Measurements from ENCODE around the gene LRMDA.

The LRMDA gene

GRCh38 chr10:75977139-75977538 is 545.7 kb downstream of the LRMDA start:
- peak in 1 of 42 donors; percentile 12 for DNase-seq
- intact Hi-C loops (cut with DNase I) = no loop called here

DNA sequence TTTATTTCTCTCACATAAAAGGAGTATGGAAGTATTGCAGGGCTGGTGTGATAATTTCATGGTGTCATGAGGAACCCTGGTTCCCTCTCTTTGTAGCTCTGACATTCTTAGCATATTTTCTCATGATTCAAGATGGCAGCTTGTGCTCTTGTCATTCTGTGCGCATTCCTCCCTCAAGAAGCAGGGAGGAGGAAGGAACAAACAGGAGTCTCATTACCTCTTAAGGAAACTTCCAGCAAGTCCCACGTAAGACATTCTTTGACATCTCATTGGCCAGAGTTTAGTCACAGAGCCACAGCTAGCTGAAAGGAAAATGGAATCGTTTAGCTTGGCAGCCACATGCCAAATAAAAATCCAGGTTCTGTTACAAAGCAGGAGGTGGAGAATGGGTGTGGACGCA is 546.8 kb downstream of the LRMDA start:
- intact Hi-C loops (cut with DNase I) = no loop called here
- DNase-seq = no peak

GRCh38 chr10:75980419-75981002 is 549.1 kb downstream of the LRMDA start:
- DNase-seq = no peak
- intact Hi-C loops (cut with DNase I) = no loop called here

- DNase-seq = peak in 10 of 42 donors; percentile 4 to 61 (median 28)
- intact Hi-C loops (cut with DNase I) = no loop called here
These were observed 551.4 kb downstream of the LRMDA start for GRCh38 chr10:75982611-75983369.

GRCh38 chr10:75984067-75984466 is 552.6 kb downstream of the LRMDA start:
- intact Hi-C loops (cut with DNase I) = no loop called here
- no peak for DNase-seq

GRCh38 chr10:75987616-75988015 is 556.2 kb downstream of the LRMDA start:
- intact Hi-C loops (cut with DNase I) = no loop called here
- no peak for DNase-seq

- intact Hi-C loops (cut with DNase I) = no loop called here
These were observed 563.1 kb downstream of the LRMDA start for GRCh38 chr10:75994357-75995040.

DNA sequence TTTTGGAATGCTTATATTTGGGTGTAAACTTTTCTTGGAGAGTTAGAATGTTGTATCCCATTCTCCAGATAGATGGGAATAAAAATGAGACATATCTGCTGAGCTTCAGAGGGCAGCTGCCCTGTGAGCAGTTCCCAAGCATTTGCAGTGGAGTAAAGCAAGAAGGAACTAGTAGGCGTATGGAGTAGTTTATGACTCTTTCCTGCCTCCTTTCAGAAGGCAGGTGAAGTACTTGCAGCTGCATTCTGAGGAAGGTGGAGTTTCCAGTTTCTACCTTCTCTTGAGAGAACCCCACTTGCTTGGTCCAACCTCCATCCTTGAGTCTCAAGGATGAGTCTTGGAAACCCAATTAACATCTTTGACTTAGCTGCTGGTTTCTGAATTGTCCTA is 563.6 kb downstream of the LRMDA start:
- intact Hi-C loops (cut with DNase I) = no loop called here
- DNase-seq = no peak

More at GRCh38 chr10:75994357-75995040, 563.1 kb downstream of the LRMDA start:
- no peak for DNase-seq

DNA sequence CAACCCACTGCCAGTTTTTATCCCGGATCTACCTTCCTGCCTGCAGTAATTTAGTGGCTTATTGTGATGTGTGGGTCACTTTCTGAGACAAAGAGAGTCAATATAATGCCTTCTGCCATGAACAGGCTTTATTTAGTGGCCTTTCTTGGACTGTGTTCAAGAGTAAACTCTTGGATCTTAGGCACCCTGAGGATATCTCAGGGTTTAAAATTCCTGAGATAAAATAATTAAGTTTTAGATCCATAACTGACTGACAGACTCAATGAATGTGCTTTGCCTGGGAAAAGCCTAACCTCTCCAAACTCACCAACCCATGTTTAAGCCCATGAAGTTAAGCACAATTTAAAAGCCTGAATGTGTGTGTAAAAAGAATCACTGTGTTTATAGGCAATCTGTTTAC is 564.3 kb downstream of the LRMDA start:
- intact Hi-C loops (cut with DNase I) = no loop called here
- no peak for DNase-seq

GRCh38 chr10:75999001-75999400 is 567.6 kb downstream of the LRMDA start:
- intact Hi-C loops (cut with DNase I) = no loop called here
- peak in 2 of 42 donors; percentile 4 to 9 for DNase-seq

- DNase-seq = peak in 1 of 42 donors; percentile 10
- intact Hi-C loops (cut with DNase I) = no loop called here
These were observed 568.2 kb downstream of the LRMDA start for GRCh38 chr10:75999515-76000209.

DNA sequence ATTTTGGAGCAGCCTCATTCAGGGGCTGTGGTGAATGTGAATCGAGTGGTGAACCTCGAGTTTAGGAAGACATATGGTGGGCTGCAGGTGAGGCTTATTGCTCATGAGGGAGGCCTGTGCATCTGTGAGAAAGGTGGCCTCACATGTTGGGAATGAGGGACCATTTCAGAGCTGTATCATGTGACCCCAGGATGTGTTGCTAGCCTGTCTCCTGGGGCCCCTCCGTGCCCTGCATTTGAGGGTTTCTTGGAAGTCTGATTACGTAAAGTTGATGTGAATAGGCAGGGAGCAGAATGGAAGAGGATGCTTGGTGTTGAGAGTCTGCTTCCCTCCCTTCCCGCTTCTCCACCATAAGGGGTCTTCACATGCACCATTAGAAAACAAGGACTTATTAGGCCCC is 569.1 kb downstream of the LRMDA start:
- intact Hi-C loops (cut with DNase I) = no loop called here
- no peak for DNase-seq

DNA sequence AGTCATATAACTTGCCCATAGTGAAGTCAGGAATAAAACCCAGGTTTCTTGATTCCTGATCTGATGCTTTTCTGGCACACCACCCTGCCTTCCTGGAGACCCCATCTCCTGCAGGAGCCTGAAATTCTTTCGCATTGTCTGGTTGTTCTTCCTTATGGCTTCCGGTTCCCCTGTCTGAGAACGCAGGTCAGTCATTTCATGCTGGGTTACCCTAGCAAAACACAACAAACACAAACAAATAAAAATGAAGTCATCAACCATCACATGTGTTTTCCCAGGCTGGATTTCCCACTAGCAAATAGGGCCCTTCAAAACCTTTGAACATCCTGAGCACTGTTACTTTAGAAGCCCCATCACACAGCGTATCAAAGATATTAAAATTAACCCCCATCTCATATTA is 569.6 kb downstream of the LRMDA start:
- DNase-seq = no peak
- intact Hi-C loops (cut with DNase I) = no loop called here

- no peak for DNase-seq
- intact Hi-C loops (cut with DNase I) = no loop called here
These were observed 570.0 kb downstream of the LRMDA start for GRCh38 chr10:76001461-76001860.

GRCh38 chr10:76002262-76002854 is 570.9 kb downstream of the LRMDA start:
- intact Hi-C loops (cut with DNase I) = no loop called here
- DNase-seq = no peak

- DNase-seq = no peak
- intact Hi-C loops (cut with DNase I) = no loop called here
These were observed 576.3 kb downstream of the LRMDA start for GRCh38 chr10:76007667-76008181.

- intact Hi-C loops (cut with DNase I) = no loop called here
- peak in 2 of 42 donors; percentile 16 to 37 for DNase-seq
These were observed 578.1 kb downstream of the LRMDA start for GRCh38 chr10:76009531-76009930.

DNA sequence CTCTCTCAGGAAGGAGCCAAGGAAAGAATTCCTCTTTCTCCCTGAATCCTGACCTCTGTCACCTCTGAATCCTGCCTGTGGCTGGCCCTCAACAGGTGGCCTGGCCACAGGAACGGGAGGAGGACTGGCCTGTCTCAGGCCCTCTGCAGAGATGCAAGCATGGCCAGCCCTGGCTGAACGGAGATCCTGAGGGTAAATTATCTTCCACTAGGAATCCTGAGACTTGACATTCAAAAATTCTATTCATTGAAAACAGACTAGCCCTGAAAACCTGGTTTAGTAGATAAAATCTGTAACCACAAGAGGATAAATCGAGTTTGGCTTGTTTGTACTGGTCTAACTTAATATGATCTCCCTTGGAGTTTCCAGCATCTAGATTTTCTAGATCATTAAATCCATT is 579.3 kb downstream of the LRMDA start:
- intact Hi-C loops (cut with DNase I) = no loop called here
- no peak for DNase-seq

GRCh38 chr10:76012716-76013327 is 581.4 kb downstream of the LRMDA start:
- DNase-seq = peak in 1 of 42 donors; percentile 22
- intact Hi-C loops (cut with DNase I) = no loop called here
